HG03095 (cell line): ENCODE results near the gene CDC5L.

Experiments used
- ATAC-seq: cut with Tn5 transposase; IDR thresholded peaks from one replicate; pipeline ENCODE4 v1.9.1; 2021; ENCODE audit warnings: moderate library complexity; ENCODE audit not compliant: unreplicated experiment

The CDC5L gene

DNA sequence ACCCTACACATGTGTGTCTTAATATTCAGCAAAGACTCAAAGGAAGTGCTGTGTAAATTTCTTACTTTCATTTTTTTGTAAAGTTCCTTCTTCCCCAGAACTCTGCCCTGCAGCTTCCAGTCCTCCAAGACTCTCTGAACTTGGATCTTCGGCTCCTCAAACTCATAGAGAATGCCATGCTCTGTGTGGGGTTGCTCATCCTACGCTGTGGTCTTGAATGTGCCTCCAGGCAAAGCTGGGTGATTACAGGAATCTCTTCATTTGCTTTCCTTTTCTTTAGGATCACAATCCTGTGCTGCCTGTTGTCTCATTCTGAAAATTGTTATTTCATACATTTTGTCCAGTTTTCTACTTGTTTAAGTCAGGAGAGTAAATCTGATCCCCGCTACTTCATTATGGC, 14.5 kb upstream of the CDC5L start:
- no peak for ATAC-seq

DNA sequence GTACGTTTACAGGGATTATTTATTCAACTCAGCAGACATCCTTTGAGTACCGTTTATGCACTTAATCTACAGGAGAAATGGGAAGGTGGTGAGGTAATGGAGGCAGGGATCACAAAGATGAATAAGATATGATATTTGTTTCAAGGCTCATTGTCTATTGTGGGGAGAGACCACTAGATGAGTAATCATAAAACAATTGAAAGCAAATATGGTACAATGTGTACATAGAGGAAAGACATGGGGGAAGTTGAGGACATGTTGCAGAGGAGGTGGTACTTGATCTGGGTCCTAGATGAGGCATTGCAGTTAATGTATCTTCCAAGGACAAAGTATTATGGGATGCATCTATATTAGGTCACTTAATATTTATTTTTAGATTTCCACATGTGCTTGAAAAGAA, 13.7 kb upstream of the CDC5L start:
- no peak for ATAC-seq

DNA sequence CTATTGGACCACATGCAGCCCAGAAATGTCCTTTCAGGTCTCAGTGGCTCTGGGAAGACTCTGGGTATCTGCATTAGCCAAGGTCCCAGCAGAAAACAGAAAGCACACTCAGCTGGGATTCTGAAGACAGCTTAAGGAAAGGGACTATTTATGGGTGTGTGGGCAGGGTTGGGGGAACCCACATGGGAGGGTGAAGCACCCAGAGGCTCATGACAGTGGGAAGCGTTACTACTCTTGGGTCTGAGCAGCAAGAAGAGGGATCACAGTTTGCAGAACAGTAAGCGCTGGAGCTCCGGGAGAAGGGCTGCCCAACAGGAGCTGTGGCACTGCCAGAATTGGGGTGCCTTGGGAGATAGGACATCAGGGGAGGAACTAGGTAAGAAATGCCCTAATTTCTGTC, 12.4 kb upstream of the CDC5L start:
- ATAC-seq, result no peak

GRCh38 chr6:44377484-44377883, 10.0 kb upstream of the CDC5L start:
- no peak for ATAC-seq

- no peak for ATAC-seq
Observed at GRCh38 chr6:44377971-44378370, 9.5 kb upstream of the CDC5L start.

GRCh38 chr6:44381739-44382138, 5.8 kb upstream of the CDC5L start:
- ATAC-seq, result no peak

GRCh38 chr6:44386364-44386928, 1.1 kb upstream of the CDC5L start:
- no peak for ATAC-seq

DNA sequence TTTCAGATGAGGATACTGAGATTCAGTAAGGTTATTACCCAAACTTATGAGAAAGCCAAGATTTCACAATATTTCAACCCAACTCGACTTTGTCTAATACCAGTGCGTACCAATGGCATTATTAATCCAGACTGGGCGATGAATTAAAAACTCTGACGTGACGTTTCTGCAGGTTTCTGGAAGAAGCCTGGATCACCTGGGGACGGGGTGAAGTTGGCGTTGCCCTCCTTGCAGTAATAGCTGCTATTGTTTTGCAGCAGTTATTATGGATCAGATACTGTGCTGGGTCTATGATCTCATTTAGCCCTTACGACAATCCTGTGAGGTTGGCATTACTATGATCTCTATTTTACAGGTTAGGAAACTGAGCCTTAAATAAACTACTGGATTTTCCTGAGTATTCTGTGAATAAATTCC, 569 bp upstream of the CDC5L start:
- peak; percentile 6 for ATAC-seq

DNA sequence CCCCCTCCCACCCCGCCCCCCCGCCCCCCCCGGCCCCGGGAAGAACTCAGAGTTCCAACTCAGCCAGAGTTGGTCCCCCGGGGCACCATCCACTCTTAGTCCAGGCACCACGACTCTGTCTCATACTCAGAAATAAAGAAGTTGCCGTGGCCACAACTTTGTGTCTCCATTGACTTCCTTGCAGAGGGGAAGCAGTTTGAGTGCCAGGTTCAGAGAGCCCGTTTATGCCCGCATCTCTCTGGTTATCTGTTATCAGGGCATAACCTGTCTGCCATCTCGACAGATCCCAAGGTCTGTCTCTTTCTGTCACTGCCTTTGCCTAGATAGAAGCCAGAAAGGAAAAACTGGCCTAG, 605 bp downstream of the CDC5L start:
- no peak for ATAC-seq

- ATAC-seq, result no peak
Observed at GRCh38 chr6:44388887-44389286, 1.4 kb downstream of the CDC5L start.

DNA sequence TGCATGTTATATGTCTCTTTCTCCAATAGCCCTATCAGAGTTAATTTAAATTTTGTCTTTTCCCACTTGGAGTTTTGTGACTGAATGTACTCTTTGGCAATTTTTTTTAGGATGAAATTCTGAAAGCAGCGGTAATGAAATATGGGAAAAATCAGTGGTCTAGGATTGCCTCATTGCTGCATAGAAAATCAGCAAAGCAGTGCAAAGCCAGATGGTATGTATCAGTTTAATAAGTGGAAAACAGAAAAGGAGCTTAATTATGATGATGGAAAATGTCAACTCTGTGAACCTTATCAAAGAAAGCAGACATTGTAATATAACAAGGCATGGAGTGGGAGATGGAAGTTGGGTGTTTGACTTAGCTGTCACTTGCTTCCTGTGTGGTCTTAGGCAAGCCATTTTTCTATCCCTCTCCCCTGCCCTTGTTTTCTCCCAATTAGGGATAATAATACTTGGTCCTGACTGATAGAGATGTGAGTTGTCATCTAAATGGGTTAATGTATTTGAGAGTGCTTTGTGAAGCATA, 2.7 kb downstream of the CDC5L start:
- no peak for ATAC-seq

- no peak for ATAC-seq
Observed at GRCh38 chr6:44395501-44395900, 8.0 kb downstream of the CDC5L start.

DNA sequence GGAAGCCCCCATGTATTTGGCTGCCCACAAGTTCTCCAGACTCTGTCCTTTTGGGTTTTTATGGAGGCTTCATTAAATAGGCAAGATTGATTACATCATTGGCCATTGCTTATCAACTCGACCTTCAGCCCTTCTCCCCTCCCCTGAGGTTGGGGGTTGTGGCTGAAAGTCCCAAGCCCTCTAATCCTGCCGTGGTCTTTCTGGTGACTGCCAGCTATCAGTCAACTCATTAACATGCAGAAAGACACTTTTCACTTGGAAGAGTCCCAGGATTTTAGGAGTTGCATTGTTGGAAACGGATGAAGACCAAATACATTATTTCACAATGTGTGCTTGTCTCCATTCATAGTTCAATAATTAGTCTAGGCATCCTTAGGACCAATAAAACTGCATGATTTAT, 9.5 kb downstream of the CDC5L start:
- ATAC-seq, result no peak

DNA sequence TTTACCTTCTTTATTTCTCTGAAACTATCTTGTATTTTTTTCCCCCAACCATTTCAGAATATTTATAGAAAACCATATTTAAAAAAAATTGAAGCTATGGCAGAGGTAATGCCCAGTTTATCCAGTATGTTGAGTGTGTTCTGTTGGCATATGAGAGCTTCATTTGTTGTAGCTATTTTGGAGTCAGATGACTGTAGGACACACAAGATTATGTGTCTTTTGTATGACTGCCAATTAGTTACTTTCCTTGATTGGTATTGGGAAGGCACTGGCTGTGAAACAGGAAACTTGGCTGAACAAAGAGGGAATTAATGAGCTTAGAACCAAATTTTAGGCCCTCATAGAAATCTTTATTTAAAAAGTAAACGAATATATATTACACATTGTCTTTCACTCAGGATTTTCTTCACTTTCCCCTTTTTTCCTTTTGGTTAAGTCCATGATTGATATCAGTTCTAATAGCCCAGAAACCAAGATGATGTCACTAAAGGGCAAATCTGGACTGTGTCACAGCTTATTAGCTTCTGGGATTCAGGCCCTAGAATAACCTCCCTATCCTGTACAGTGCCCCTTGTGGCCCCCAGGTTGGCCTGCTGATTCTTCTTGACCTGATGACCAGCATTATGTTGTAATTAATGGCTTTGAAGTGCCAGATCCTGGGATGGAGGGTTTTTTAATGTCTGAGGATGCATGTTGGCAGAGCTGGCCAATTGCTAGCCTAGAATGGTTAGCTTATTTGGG, 10.1 kb downstream of the CDC5L start:
- no peak for ATAC-seq

GRCh38 chr6:44399991-44400390, 12.5 kb downstream of the CDC5L start:
- ATAC-seq, result no peak

- no peak for ATAC-seq
Observed at GRCh38 chr6:44400572-44400971, 13.1 kb downstream of the CDC5L start.

DNA sequence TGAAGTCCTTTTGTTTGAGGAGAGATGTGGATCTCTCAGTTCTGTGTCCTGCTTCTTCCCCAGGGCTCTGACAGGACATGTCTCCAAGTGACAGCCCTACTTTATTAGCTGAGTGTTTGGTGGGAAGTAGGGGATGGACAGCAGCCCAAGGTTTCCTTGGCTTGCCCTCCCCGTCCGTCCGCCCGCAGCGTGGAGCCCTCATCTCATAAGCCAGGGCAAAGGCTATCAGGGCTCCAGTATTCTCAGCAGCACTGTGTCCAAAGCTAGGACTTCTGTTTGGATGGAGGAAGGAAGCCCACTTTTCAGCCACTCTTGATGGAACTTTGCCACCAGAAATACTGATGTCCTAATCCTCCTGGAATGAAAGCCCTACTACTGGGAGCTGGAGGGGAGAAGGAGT, 13.6 kb downstream of the CDC5L start:
- no peak for ATAC-seq

DNA sequence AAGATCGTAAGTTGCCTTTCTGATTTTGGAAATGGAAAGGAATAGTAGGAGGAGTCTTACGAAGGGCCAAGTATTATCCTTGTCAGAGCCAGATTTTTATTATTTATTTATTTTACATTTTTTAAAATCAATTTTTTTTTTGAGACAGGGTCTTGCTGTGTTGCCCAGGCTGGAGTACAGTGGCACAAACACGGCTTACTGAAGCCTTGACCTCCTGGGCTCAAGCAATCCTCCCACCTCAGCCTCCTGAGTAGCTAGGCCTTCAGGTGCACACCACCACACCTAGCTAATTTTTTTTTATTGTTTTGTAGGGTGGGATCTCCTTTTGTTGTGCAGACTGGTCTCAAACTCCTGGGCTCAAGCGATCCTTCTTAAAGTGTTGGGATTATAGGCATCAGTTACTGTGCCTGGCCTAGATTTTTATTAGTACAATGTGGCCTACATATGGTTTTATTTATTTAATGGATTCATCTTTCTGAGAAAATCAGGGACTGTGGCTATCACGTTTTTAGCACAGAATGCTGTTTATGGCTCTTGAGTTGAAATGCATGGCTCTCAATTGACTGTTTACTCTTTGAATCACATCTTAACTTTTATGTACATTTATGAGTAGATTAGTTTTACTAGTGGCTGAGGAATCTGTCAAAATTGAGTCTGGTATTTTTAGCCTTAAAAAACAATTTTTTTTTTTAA, 16.7 kb downstream of the CDC5L start:
- no peak for ATAC-seq

DNA sequence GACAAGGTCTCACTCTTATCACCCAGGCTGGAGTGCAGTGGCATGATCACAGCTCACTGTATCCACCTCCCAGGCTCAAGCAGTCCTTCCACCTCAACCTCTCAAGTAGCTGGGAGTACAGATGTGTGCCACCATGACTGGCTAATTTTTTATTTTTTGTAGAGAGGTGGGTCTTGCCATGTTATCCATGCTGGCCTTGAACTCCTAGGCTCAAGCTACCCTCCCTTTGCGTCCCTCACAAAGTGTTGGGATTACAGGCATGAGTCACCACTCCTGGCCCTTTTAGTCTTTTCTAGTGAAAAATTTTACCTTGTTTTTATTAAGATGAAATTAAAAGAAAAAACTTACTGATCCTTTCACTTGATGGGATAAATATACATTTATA, 17.2 kb downstream of the CDC5L start:
- ATAC-seq, result no peak

GRCh38 chr6:44407951-44408670, 20.6 kb downstream of the CDC5L start:
- ATAC-seq, result no peak

DNA sequence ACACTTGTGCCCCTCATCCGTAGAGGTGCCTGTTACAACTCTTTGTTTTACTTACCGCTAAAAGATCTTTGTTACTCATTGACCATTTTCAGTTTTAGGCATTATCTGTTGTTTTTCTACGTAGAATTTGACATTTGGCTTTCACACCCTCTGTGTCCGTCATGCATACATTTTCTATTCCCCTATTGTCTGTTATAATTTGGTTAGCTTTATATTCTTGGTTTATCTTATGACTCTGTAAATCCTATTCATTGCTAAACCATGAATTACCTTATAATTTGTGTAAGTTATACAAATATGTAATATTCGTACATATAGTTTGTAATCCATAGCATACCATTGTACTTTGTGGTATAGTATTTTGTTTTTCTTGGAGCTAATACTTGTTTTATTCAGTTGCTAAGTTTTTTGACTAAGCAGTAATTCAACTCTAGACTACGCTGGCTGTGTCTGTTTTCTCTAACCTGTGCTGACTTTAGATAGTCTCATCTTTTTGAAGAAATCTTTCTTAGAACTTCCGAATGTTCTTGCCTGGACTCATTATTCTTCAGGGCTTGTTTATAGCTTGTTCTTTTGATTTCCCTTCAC, 21.8 kb downstream of the CDC5L start:
- ATAC-seq, result no peak
